Left lung (tissue), 10 donors: Measurements from ENCODE around the gene SELP. TPM values are rescaled to one million over a fixed set of nuclear protein-coding genes. Genes with fewer than 3 reads are reported as not detected.

Experiments
- ATAC-seq: fragments of 200-7000 bp; cut with Tn5 transposase; one replicate; pipeline ENCODE4 v1.9.1; 2020; ENCODE audit warnings: moderate library complexity
- DNase-seq, 4 donors: peaks; one replicate each; pipeline ENCODE4 v3.0.0-alpha.2; 2013 to 2020
- H3K27ac ChIP-seq, 2 donors: fragments of 200-600 bp; sonication (generic) in 1 of 2; one replicate each; pipeline versions ENCODE4 v1.5.0 to v1.8.0; 2020 to 2021
- H3K27me3 ChIP-seq, 2 donors: fragments of 200-600 bp; sonication (generic) in 1 of 2; one replicate each; pipeline versions ENCODE4 v1.5.0 to v1.8.0; 2020 to 2021
- H3K36me3 ChIP-seq, 2 donors: fragments of 200-600 bp; sonication (generic) in 1 of 2; one replicate each; pipeline versions ENCODE4 v1.5.0 to v1.8.0; 2020 to 2021
- H3K4me1 ChIP-seq, 2 donors: fragments of 200-600 bp; one replicate each; pipeline ENCODE4 v1.8.0; 2021
- H3K4me3 ChIP-seq, 2 donors: fragments of 200-600 bp; sonication (generic) in 1 of 2; one replicate each; pipeline versions ENCODE4 v1.5.0 to v1.8.0; 2020 to 2021; ENCODE audit warnings: mild to moderate bottlenecking in 1 of 2
- H3K9me3 ChIP-seq, 2 donors: fragments of 200-600 bp; sonication (generic) in 1 of 2; one replicate each; pipeline versions ENCODE4 v1.5.0 to v1.8.0; 2020 to 2021
- intact Hi-C, 2 donors: fragments of 100-400 bp; cut with DNase I; formaldehyde crosslinking; loops; one replicate each; pipeline versions ENCODE4 v1.11.2 to v1.14.2; 2022
- polyA plus RNA-seq, 6 donors: library from polyadenylated mRNA; unstranded; fragments of 120-200 nt; gene quantifications; one replicate each; pipeline ENCODE4 v1.2.1, GENCODE V29; 2013; ENCODE audit not compliant: insufficient read length in 6 of 6
- total RNA-seq, 2 donors: library from RNA; stranded (reverse); fragmentation: NEBNext Ultra II Directional; extraction: Animal tissue kit (Norgen Biotek cat#: 25700); gene quantifications; one replicate each; pipeline ENCODE4 v1.2.1, GENCODE V29; 2021
- TF ChIP-seq, protein P1 (sequence below), 2 donors: fragments of 200-600 bp; sonication (generic) in 1 of 2; IDR thresholded peaks; one replicate each; pipeline versions ENCODE4 v1.5.0 to v1.8.0; 2021; ENCODE audit warnings: antibody characterized with exemption in 2 of 2
- donor health status: DM: no; HTN: yes; CAD: no.
- donor health status: DM: no; HTN: no; CAD: no.

Gene SELP
- total and polyA plus RNA-seq, 8 donors, result 6.3 to 27.0 (median 7.6) TPM

GRCh38 chr1:169565335-169566271 is 64.3 kb downstream of the SELP start:
- intact Hi-C loops, result no loop called here
- ATAC-seq (no peak), DNase-seq (no peak)
- H3K9me3 ChIP-seq, result peaks cover 0 to 8% of the 10 kb centered on the region in 2 donors
- H3K27me3 ChIP-seq, result no peaks in the 10 kb centered on the region
- no peak overlapping the region for H3K27ac ChIP-seq
- H3K4me3 ChIP-seq, result no peak overlapping the region
- TF ChIP-seq, protein P1, sequence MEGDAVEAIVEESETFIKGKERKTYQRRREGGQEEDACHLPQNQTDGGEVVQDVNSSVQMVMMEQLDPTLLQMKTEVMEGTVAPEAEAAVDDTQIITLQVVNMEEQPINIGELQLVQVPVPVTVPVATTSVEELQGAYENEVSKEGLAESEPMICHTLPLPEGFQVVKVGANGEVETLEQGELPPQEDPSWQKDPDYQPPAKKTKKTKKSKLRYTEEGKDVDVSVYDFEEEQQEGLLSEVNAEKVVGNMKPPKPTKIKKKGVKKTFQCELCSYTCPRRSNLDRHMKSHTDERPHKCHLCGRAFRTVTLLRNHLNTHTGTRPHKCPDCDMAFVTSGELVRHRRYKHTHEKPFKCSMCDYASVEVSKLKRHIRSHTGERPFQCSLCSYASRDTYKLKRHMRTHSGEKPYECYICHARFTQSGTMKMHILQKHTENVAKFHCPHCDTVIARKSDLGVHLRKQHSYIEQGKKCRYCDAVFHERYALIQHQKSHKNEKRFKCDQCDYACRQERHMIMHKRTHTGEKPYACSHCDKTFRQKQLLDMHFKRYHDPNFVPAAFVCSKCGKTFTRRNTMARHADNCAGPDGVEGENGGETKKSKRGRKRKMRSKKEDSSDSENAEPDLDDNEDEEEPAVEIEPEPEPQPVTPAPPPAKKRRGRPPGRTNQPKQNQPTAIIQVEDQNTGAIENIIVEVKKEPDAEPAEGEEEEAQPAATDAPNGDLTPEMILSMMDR (IDR thresholded peaks at IDR 0.05), result no peak
- peaks cover 0 to 4% of the 10 kb centered on the region in 2 donors for H3K4me1 ChIP-seq
- no peaks in the 10 kb centered on the region for H3K36me3 ChIP-seq

DNA sequence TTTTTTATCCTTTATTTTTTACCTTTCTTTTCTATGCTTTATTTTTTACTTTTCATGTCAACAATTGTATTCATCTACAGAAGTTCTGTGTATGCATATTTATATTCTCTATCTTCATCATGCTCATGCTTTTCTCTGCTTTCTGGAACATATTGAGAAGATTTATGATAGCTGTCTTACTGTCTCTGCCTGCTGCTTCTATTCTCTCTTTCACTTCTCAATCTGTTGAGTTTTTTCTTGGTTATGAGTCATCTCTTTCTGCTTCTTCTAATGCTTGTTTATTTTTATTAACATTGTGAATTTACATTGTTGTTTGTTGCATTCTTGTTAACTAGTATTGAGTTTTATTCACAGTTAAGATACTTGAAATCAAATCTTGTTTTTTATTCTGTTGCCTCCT is 66.3 kb downstream of the SELP start:
- H3K36me3 ChIP-seq, result no peaks in the 10 kb centered on the region
- no peak overlapping the region for H3K27ac ChIP-seq
- no peaks in the 10 kb centered on the region for H3K27me3 ChIP-seq
- TF ChIP-seq, protein P1 (IDR thresholded peaks at IDR 0.05), result no peak
- no peak for DNase-seq
- intact Hi-C loops, result no loop called here
- H3K4me3 ChIP-seq, result no peak overlapping the region
- H3K4me1 ChIP-seq, result peaks cover 0 to 4% of the 10 kb centered on the region in 2 donors
- H3K9me3 ChIP-seq, result peaks cover 0 to 8% of the 10 kb centered on the region in 2 donors
- ATAC-seq, result no peak

GRCh38 chr1:169563019-169563615 is 66.8 kb downstream of the SELP start:
- ATAC-seq, result no peak
- Histone ChIP-seq H3K4me3 (no peak overlapping the region), H3K9me3 (peaks cover 0 to 8% of the 10 kb centered on the region in 2 donors), H3K4me1 (peaks cover 0 to 4% of the 10 kb centered on the region in 2 donors), H3K36me3 (no peaks in the 10 kb centered on the region), H3K27ac (no peak overlapping the region), H3K27me3 (no peaks in the 10 kb centered on the region)
- TF ChIP-seq, protein P1 (IDR thresholded peaks at IDR 0.05), result no peak
- intact Hi-C loops, result no loop called here
- no peak for DNase-seq

DNA sequence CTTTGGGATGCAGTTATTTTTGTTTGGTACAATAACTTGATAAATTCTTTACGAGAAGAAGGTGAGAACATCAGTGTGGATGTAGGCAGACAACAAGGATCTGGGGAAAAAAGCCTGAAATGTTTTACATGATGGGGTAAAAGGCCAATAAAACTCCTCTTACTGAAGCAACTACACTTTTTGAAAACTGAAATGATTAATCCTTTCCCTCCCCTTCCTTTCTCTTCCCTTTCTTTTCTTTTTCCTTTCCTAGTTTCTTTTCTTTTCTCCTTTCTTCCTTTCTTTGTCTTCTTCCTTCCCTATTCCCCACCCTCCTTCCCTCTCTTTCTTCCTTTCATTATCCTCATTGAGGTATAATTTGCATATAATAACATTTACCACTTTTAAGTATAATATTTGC is 68.2 kb downstream of the SELP start:
- H3K9me3 ChIP-seq, result peaks cover 0 to 8% of the 10 kb centered on the region in 2 donors
- TF ChIP-seq, protein P1 (IDR thresholded peaks at IDR 0.05), result no peak
- H3K36me3 ChIP-seq, result no peaks in the 10 kb centered on the region
- no peaks in the 10 kb centered on the region for H3K27me3 ChIP-seq
- ATAC-seq (no peak), DNase-seq (no peak)
- no peak overlapping the region for H3K27ac ChIP-seq
- no peak overlapping the region for H3K4me3 ChIP-seq
- intact Hi-C loops, result no loop called here
- peaks cover 0 to 4% of the 10 kb centered on the region in 2 donors for H3K4me1 ChIP-seq

GRCh38 chr1:169557131-169557530 is 72.8 kb downstream of the SELP start:
- Histone ChIP-seq H3K27ac (no peak overlapping the region), H3K4me3 (no peak overlapping the region), H3K9me3 (no peaks in the 10 kb centered on the region), H3K36me3 (peaks cover 0 to 3% of the 10 kb centered on the region in 2 donors), H3K4me1 (no peaks in the 10 kb centered on the region), H3K27me3 (no peaks in the 10 kb centered on the region)
- intact Hi-C loops, result no loop called here
- DNase-seq, result no peak
- ATAC-seq, result no peak
- TF ChIP-seq, protein P1 (IDR thresholded peaks at IDR 0.05), result no peak
